Fibroblast of lung (primary cell): Measurements from ENCODE around the gene ST6GALNAC6. TPM values are rescaled to one million over a fixed set of nuclear protein-coding genes. Genes with fewer than 3 reads are reported as not detected.

ENCODE experiments used
- DNase-seq, 2 donors: peaks; one replicate each; pipeline versions ENCODE4 v3.0.0 to v3.0.0-alpha.2; 2010; ENCODE audit warnings: low read depth in 2 of 2
- H2AFZ ChIP-seq: 2 replicates; pipeline ENCODE4 v1.5.1; 2012; ENCODE audit warnings: low read length, control low read depth, inconsistent platforms
- H3K27ac ChIP-seq: 2 replicates; pipeline ENCODE4 v1.5.1; 2011; ENCODE audit warnings: low read length, control low read depth; ENCODE audit not compliant: insufficient read depth
- H3K27me3 ChIP-seq: 2 replicates; pipeline ENCODE4 v1.5.1; 2011; ENCODE audit warnings: mild to moderate bottlenecking, low read length; ENCODE audit not compliant: control insufficient read depth, insufficient read depth
- H3K36me3 ChIP-seq: 2 replicates; pipeline ENCODE4 v1.5.1; 2011; ENCODE audit warnings: low read length; ENCODE audit not compliant: control insufficient read depth, insufficient read depth
- H3K4me1 ChIP-seq: 2 replicates; pipeline ENCODE4 v1.5.1; 2011; ENCODE audit warnings: low read length; ENCODE audit not compliant: control insufficient read depth, insufficient read depth; ENCODE audit errors: extremely low read depth
- H3K4me2 ChIP-seq: 2 replicates; pipeline ENCODE4 v1.5.1; 2011; ENCODE audit warnings: low read length, control low read depth; ENCODE audit not compliant: insufficient read depth; ENCODE audit errors: extremely low read depth
- H3K4me3 ChIP-seq, 4 experiments: fragments of 200-600 bp in 1 of 4; sonication (generic) in 1 of 4; replicated peaks in 1 of 4; 2 replicates each; pipeline ENCODE4 v1.5.1; 2011 to 2016; ENCODE audit warnings: low read length in 4 of 4, low read depth in 3 of 4, mild to moderate bottlenecking in 3 of 4, control low read depth in 2 of 4, inconsistent platforms in 1 of 4, mixed read lengths in 1 of 4; ENCODE audit not compliant: insufficient read depth in 1 of 4; ENCODE audit errors: control extremely low read depth in 1 of 4
- H3K79me2 ChIP-seq: 2 replicates; pipeline ENCODE4 v1.5.1; 2012; ENCODE audit warnings: mild to moderate bottlenecking, low read length, inconsistent platforms; ENCODE audit not compliant: control insufficient read depth, insufficient read depth
- H3K9ac ChIP-seq: 2 replicates; pipeline ENCODE4 v1.5.1; 2011; ENCODE audit warnings: mild to moderate bottlenecking, low read length, control low read depth; ENCODE audit not compliant: insufficient read depth
- H3K9me3 ChIP-seq: 2 replicates; pipeline ENCODE4 v1.5.1; 2012; ENCODE audit warnings: low read depth, low read length; ENCODE audit not compliant: control insufficient read depth, insufficient read depth
- H4K20me1 ChIP-seq: 2 replicates; pipeline ENCODE4 v1.5.1; 2011; ENCODE audit warnings: low read length; ENCODE audit not compliant: control insufficient read depth, insufficient read depth; ENCODE audit errors: extremely low read depth
- CTCF ChIP-seq, 2 donors: IDR thresholded peaks in 1 of 2; conservative IDR thresholded peaks in 1 of 2; 1 replicate in 1 of 2; 2 replicates in 1 of 2; pipeline ENCODE4 v1.5.1; 2011 to 2012; ENCODE audit warnings: low read length in 2 of 2, control low read depth in 1 of 2, inconsistent platforms in 1 of 2, low read depth in 1 of 2, mild to moderate bottlenecking in 1 of 2
- EZH2 ChIP-seq: IDR thresholded peaks from 2 replicates; pipeline ENCODE4 v1.5.1; 2012; ENCODE audit warnings: low read length, control low read depth, mild to moderate bottlenecking; ENCODE audit errors: missing control alignments
- polyA plus RNA-seq, 2 donors: library from polyadenylated mRNA; depleted of rRNA in 1 of 2; stranded (reverse) in 1 of 2; unstranded in 1 of 2; fragments of >200 nt; gene quantifications; 2 replicates each; pipeline ENCODE4 v1.2.1, GENCODE V29; 2011 to 2012; ENCODE audit warnings: missing spikeins in 1 of 2
- total RNA-seq: library from RNA; depleted of rRNA; stranded (reverse); fragments of >200 nt; gene quantifications from 2 replicates; pipeline ENCODE4 v1.2.1, GENCODE V29; 2014

Gene ST6GALNAC6
- total and polyA plus RNA-seq, 2 donors (not counting 1 experiment from before 2014, with no cell fraction given), result 56.0 to 69.5 TPM

DNA sequence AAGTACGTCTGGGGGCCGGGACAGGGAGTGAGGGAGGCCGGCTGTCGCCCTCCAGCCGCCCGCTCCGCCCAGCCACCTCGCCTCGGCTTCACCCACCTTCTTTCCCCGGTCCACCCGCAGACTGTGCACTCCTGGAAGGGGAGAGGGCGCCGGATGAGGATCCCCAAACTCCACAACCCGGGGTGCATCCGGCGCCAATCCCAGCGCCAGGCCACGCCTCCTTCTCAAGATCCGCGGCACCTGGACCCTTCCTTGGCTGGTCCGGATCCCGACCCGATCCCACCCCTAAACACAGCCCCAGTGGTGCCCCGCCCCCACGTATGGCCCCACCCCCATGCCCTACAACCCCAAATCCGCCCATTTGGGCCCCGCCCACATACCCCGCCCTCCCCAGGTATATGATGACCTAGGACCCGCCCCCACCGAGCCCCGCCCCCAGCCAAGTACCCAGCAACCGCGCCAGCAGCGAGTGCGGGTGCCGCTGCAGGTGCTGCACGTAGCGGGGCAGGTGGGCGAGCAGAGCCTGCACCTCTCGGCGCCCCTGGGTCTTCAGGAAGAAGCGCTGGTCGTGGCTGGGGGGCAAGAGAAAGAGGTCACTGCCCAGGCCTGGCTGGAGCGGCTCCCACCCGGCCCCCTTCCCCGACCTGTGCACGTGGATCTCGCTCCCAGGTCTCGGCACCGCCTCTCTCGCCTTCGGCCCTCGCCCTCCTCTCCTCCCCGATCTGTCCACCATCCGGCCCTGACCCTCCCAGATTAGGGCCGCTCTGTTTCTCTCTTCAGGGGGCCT is 28.0 kb upstream of the ST6GALNAC6 start:
- peak overlapping the region; percentile 49 for H3K4me2 ChIP-seq
- H3K79me2 ChIP-seq, result no peaks in the 10 kb centered on the region
- H3K9me3 ChIP-seq, result no peaks in the 10 kb centered on the region
- peaks cover 23% of the 10 kb centered on the region for H3K4me1 ChIP-seq
- no peak for DNase-seq
- H4K20me1 ChIP-seq, result no peaks in the 10 kb centered on the region
- H3K36me3 ChIP-seq, result no peaks in the 10 kb centered on the region
- no peak overlapping the region for H3K27ac ChIP-seq
- no peaks in the 10 kb centered on the region for H3K27me3 ChIP-seq
- peak overlapping the region; percentile 42 for H2AFZ ChIP-seq
- H3K4me3 ChIP-seq, result peak overlapping the region in 2 of 4 experiments; percentile 19 to 27
- no peak overlapping the region for H3K9ac ChIP-seq
- TF ChIP-seq CTCF (conservative IDR thresholded peaks at IDR 0.05 in 1 of 2, IDR thresholded peaks at IDR 0.05 in 1 of 2; ENCODE audit: low read depth in 1 of 2, low read length in 2 of 2) (no peak), EZH2 (no peak)

- Histone ChIP-seq H3K9me3 (no peaks in the 10 kb centered on the region), H2AFZ (peak overlapping the region; percentile 42), H3K9ac (no peak overlapping the region), H3K4me1 (peaks cover 25% of the 10 kb centered on the region), H3K79me2 (no peaks in the 10 kb centered on the region), H3K36me3 (no peaks in the 10 kb centered on the region), H3K27ac (no peak overlapping the region), H4K20me1 (no peaks in the 10 kb centered on the region), H3K27me3 (no peaks in the 10 kb centered on the region), H3K4me2 (peak overlapping the region; percentile 49), H3K4me3 (peak overlapping the region in 2 of 4 experiments; percentile 19 to 27)
- TF ChIP-seq EZH2 (no peak), CTCF (conservative IDR thresholded peaks at IDR 0.05 in 1 of 2, IDR thresholded peaks at IDR 0.05 in 1 of 2; ENCODE audit: low read depth in 1 of 2, low read length in 2 of 2) (no peak)
- DNase-seq, result no peak
Measured at GRCh38 chr9:127926906-127927200, 27.4 kb upstream of the ST6GALNAC6 start.

DNA sequence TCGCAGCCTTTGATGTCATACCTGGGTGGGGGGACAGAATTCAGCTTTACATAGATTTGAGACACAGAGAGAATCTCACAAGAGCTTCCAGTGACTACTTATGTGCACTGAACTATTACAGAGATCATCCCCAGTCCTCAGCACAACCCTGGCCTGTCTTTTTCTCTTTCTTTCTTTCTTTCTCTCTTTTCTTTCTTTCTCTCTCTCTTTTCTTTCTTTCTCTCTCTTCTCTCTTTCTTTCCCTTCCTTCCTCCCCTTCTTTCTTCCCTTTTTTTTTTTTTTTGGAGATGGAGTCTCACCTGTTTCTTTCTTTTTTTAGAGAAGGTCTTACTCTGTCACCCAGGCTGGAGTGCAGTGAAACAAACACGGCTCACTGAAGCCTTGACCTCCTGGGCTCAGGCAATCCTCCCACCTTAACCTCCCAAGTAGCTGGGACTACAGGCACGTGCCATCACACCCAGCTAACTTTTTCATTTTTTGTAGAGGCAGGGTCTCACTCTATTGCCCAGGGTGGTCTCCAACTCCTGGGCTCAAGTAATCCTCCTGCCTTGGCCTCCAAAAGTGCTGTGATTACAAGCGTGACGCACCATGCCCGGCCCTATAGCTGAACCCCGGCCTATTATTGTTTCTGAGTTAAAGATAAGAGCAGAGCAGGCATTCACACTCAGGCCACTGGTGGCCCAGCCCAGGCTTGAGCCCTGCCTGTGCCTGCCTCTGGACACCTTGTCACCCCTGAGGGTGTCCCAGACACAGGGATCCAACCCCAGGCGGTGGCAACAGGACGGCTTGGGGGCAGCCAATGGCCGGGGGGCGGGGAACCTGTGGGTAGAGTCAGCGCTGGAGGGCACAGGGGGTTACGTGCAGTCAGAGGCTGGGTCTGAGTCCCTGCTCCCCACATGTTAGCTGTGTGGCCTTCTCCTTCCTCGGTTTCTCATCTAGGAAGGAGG is 26.8 kb upstream of the ST6GALNAC6 start:
- Histone ChIP-seq H3K79me2 (no peaks in the 10 kb centered on the region), H3K36me3 (no peaks in the 10 kb centered on the region), H2AFZ (peak overlapping the region; percentile 42), H3K4me2 (no peak overlapping the region), H3K27ac (no peak overlapping the region), H3K9me3 (no peaks in the 10 kb centered on the region), H4K20me1 (no peaks in the 10 kb centered on the region), H3K4me1 (peaks cover 21% of the 10 kb centered on the region), H3K4me3 (peak overlapping the region in 1 of 4 experiments; percentile 27), H3K27me3 (no peaks in the 10 kb centered on the region), H3K9ac (no peak overlapping the region)
- TF ChIP-seq CTCF (conservative IDR thresholded peaks at IDR 0.05 in 1 of 2, IDR thresholded peaks at IDR 0.05 in 1 of 2; ENCODE audit: low read depth in 1 of 2, low read length in 2 of 2), result no peak
- no peak for TF ChIP-seq EZH2
- DNase-seq, result no peak
